IMR-90 (cell line): ENCODE data around the gene SF3A1. TPM values are rescaled to one million over a fixed set of nuclear protein-coding genes. Genes with fewer than 3 reads are reported as not detected.

Source experiments
- ATAC-seq: fragments of 200-7000 bp; cut with Tn5 transposase; 2 replicates; pipeline ENCODE4 v1.9.1; 2020; ENCODE audit warnings: low read depth, mild to moderate bottlenecking, moderate library complexity
- BruUV-seq: library from RNA; stranded (reverse); fragments of 400-500 nt; replicated peaks from 2 replicates; lab custom pipeline; 2021; lab: Mats Ljungman, UMichigan
- CTCF ChIA-PET: fragments of 300-600 bp; formaldehyde crosslinking; extraction: SDS; loops from one replicate; lab custom pipeline; 2021; ENCODE audit warnings: antibody characterized with exemption; lab: Yijun Ruan, JAX
- POLR2A ChIA-PET: fragments of 300-600 bp; sonication (Branson Sonifier 250); formaldehyde crosslinking; loops from one replicate; lab custom pipeline; 2022; ENCODE audit warnings: antibody characterized with exemption; ENCODE audit not compliant: unreplicated experiment; lab: Charles Lee
- DNase-seq: peaks from one replicate; pipeline ENCODE4 v3.0.0; 2013
- H2AFZ ChIP-seq: replicated peaks from 2 replicates; pipeline ENCODE3; 2013; ENCODE audit warnings: low read length, mild to moderate bottlenecking; ENCODE audit not compliant: poor library complexity
- H2AK5ac ChIP-seq: 2 replicates; pipeline ENCODE4 v1.6.1; 2013; ENCODE audit warnings: low read depth, low read length, inconsistent platforms
- H2AK9ac ChIP-seq: replicated peaks from 2 replicates; pipeline ENCODE3; 2013; ENCODE audit warnings: mild to moderate bottlenecking, low read depth, low read length, moderate library complexity; ENCODE audit not compliant: poor library complexity
- H2BK120ac ChIP-seq: 2 replicates; pipeline ENCODE4 v1.6.1; 2013; ENCODE audit warnings: low read depth, low read length, inconsistent platforms
- H2BK15ac ChIP-seq: 3 replicates; pipeline ENCODE4 v1.6.1; 2013; ENCODE audit warnings: low read depth, low read length, inconsistent platforms
- H2BK20ac ChIP-seq: 2 replicates; pipeline ENCODE4 v1.6.1; 2013; ENCODE audit warnings: low read depth, mild to moderate bottlenecking, inconsistent platforms, low read length, moderate library complexity
- H2BK5ac ChIP-seq: 2 replicates; pipeline ENCODE4 v1.6.1; 2013; ENCODE audit warnings: mild to moderate bottlenecking, low read depth, low read length, inconsistent platforms; ENCODE audit not compliant: poor library complexity, severe bottlenecking
- H3K14ac ChIP-seq: replicated peaks from 2 replicates; pipeline ENCODE4 v1.6.1; 2013; ENCODE audit warnings: low read depth, low read length, inconsistent platforms
- H3K18ac ChIP-seq: 2 replicates; pipeline ENCODE4 v1.6.1; 2013; ENCODE audit warnings: low read depth, low read length, control low read depth
- H3K23ac ChIP-seq: 2 replicates; pipeline ENCODE4 v1.6.1; 2013; ENCODE audit warnings: low read depth, low read length, inconsistent platforms
- H3K27ac ChIP-seq: 2 replicates; pipeline ENCODE4 v1.5.1; 2013; ENCODE audit warnings: mild to moderate bottlenecking, control low read depth, low read length; ENCODE audit not compliant: insufficient read depth
- H3K27me3 ChIP-seq: 2 replicates; pipeline ENCODE4 v1.6.1; 2013; ENCODE audit warnings: low read length; ENCODE audit not compliant: control insufficient read depth, insufficient read depth
- H3K36me3 ChIP-seq: 2 replicates; pipeline ENCODE4 v1.6.1; 2013; ENCODE audit warnings: low read length, mixed read lengths; ENCODE audit not compliant: control insufficient read depth, insufficient read depth
- H3K4ac ChIP-seq: 2 replicates; pipeline ENCODE4 v1.6.1; 2013; ENCODE audit warnings: low read depth, low read length, inconsistent platforms
- H3K4me1 ChIP-seq: 2 replicates; pipeline ENCODE4 v1.6.1; 2013; ENCODE audit warnings: low read length, mixed read lengths; ENCODE audit not compliant: control insufficient read depth, insufficient read depth
- H3K4me2 ChIP-seq: 2 replicates; pipeline ENCODE4 v1.6.1; 2013; ENCODE audit warnings: low read depth, mild to moderate bottlenecking, control low read depth, low read length, moderate library complexity
- H3K4me3 ChIP-seq: 2 replicates; pipeline ENCODE4 v1.5.1; 2013; ENCODE audit warnings: low read depth, mild to moderate bottlenecking, control low read depth, low read length, moderate library complexity; ENCODE audit not compliant: insufficient read depth
- H3K56ac ChIP-seq: 2 replicates; pipeline ENCODE4 v1.6.1; 2013; ENCODE audit warnings: low read length, inconsistent platforms; ENCODE audit not compliant: insufficient read depth; ENCODE audit errors: extremely low read depth
- H3K79me1 ChIP-seq, 2 experiments: 2 replicates each; pipeline ENCODE4 v1.6.1; 2013; ENCODE audit warnings: low read length in 2 of 2, inconsistent platforms in 1 of 2, low read depth in 1 of 2
- H3K9ac ChIP-seq: 2 replicates; pipeline ENCODE4 v1.6.1; 2013; ENCODE audit warnings: low read depth, low read length, control low read depth
- H3K9me1 ChIP-seq: 2 replicates; pipeline ENCODE4 v1.6.1; 2013; ENCODE audit warnings: low read length, inconsistent platforms; ENCODE audit not compliant: insufficient read depth
- H3K9me3 ChIP-seq: 2 replicates; pipeline ENCODE4 v1.6.1; 2013; ENCODE audit warnings: low read length; ENCODE audit not compliant: control insufficient read depth, insufficient read depth
- H4K20me1 ChIP-seq: 2 replicates; pipeline ENCODE4 v1.6.1; 2013; ENCODE audit warnings: low read length, inconsistent platforms; ENCODE audit not compliant: insufficient read depth
- H4K5ac ChIP-seq: 2 replicates; pipeline ENCODE4 v1.6.1; 2013; ENCODE audit warnings: mild to moderate bottlenecking, low read depth, low read length, control low read depth
- H4K8ac ChIP-seq, 2 experiments: 2 replicates each; pipeline ENCODE4 v1.6.1; 2013; ENCODE audit warnings: low read depth in 2 of 2, low read length in 2 of 2, control low read depth in 1 of 2, inconsistent platforms in 1 of 2
- H4K91ac ChIP-seq: 2 replicates; pipeline ENCODE4 v1.6.1; 2013; ENCODE audit warnings: low read depth, low read length, inconsistent platforms; ENCODE audit not compliant: insufficient read depth
- BHLHE40 ChIP-seq: fragments of 150-350 bp; IDR thresholded peaks from 2 replicates; pipeline ENCODE4 v1.6.1; 2016; ENCODE audit warnings: mild to moderate bottlenecking, low read depth, low read length
- CEBPB ChIP-seq: IDR thresholded peaks from 2 replicates; pipeline ENCODE4 v1.6.1; 2012; ENCODE audit warnings: low read depth, low read length, improper control_type of control experiment
- CHD1 ChIP-seq: IDR thresholded peaks from 2 replicates; pipeline ENCODE4 v1.6.1; 2012; ENCODE audit warnings: low read depth, low read length, improper control_type of control experiment
- ELK1 ChIP-seq: fragments of 150-350 bp; IDR thresholded peaks from 2 replicates; pipeline ENCODE4 v1.6.1; 2016; ENCODE audit warnings: low read depth, mild to moderate bottlenecking, low read length, moderate library complexity, borderline replicate concordance
- FOS ChIP-seq: fragments of 150-350 bp; IDR thresholded peaks from 2 replicates; pipeline ENCODE4 v1.6.1; 2016; ENCODE audit warnings: low read depth, low read length
- MAZ ChIP-seq: IDR thresholded peaks from 2 replicates; pipeline ENCODE4 v1.6.1; 2012; ENCODE audit warnings: low read depth, mild to moderate bottlenecking, low read length, improper control_type of control experiment, moderate library complexity, borderline replicate concordance
- MXI1 ChIP-seq: IDR thresholded peaks from 2 replicates; pipeline ENCODE4 v1.6.1; 2012; ENCODE audit warnings: low read depth, mild to moderate bottlenecking, low read length, moderate library complexity, borderline replicate concordance
- NFE2L2 ChIP-seq: fragments of 150-350 bp; IDR thresholded peaks from 2 replicates; pipeline ENCODE4 v1.6.1; 2016; ENCODE audit warnings: low read depth, mild to moderate bottlenecking, low read length
- POLR2A ChIP-seq: IDR thresholded peaks from 2 replicates; pipeline ENCODE4 v1.6.1; 2012; ENCODE audit warnings: mild to moderate bottlenecking, low read depth, low read length
- RAD21 ChIP-seq: IDR thresholded peaks from 2 replicates; pipeline ENCODE4 v1.6.1; 2012; ENCODE audit warnings: low read length, improper control_type of control experiment
- RCOR1 ChIP-seq: IDR thresholded peaks from 2 replicates; pipeline ENCODE4 v1.6.1; 2012; ENCODE audit warnings: mild to moderate bottlenecking, low read length, improper control_type of control experiment; ENCODE audit not compliant: insufficient replicate concordance
- RFX5 ChIP-seq: IDR thresholded peaks from 2 replicates; pipeline ENCODE4 v1.8.0; 2012; ENCODE audit warnings: low read depth, mild to moderate bottlenecking, low read length, moderate library complexity
- SMC3 ChIP-seq: fragments of 150-350 bp; IDR thresholded peaks from 2 replicates; pipeline ENCODE4 v1.6.1; 2016; ENCODE audit warnings: low read depth, mild to moderate bottlenecking, antibody characterized with exemption, low read length, moderate library complexity
- WGBS, 2 experiments: methylation state at CpG; one replicate each; pipeline versions ENCODE4 v1.1.5 to v1.1.7; 2013; ENCODE audit warnings: missing lambda C conversion rate in 2 of 2; ENCODE audit not compliant: insufficient read length in 1 of 2; ENCODE audit errors: extremely low coverage in 2 of 2; 5-methylcytosine and 5-hydroxymethylcytosine counted together
- dilution Hi-C: fragments of 300-500 bp; cut with HindIII; formaldehyde crosslinking; loops from one replicate; pipeline ENCODE4 v1.14.3; 2018; ENCODE audit warnings: low sequenced_read_pairs; ENCODE audit not compliant: unreplicated experiment
- in situ Hi-C: fragments of 300-500 bp; cut with MboI; formaldehyde crosslinking; loops from 3 replicates; pipeline ENCODE4 v1.14.3; 2019; ENCODE audit warnings: low sequenced_read_pairs, inconsistent platforms, mixed read lengths
- intact Hi-C: fragments of 100-400 bp; cut with micrococcal nuclease; formaldehyde crosslinking; loops from 2 replicates; pipeline ENCODE4 v1.10.0; 2022
- polyA plus RNA-seq, 3 experiments: library from polyadenylated mRNA; depleted of rRNA; stranded (reverse); fragments of >200 nt; gene quantifications; 2 replicates each; pipeline ENCODE4 v1.2.3, GENCODE V29; 2012; ENCODE audit warnings: low replicate concordance in 1 of 3
- total RNA-seq: library from RNA; depleted of rRNA; stranded (reverse); fragments of >200 nt; gene quantifications from 2 replicates; pipeline ENCODE4 v1.2.3, GENCODE V29; 2012

The SF3A1 gene
- total and polyA plus RNA-seq, 2 of the 4 experiments (the other 2 are of a cell fraction), result 36.9 to 67.2 TPM

GRCh38 chr22:30405731-30406130 is 49.0 kb upstream of the SF3A1 start:
- Histone ChIP-seq H3K56ac (no peak overlapping the region), H3K9me3 (no peaks in the 10 kb centered on the region), H3K4me2 (no peak overlapping the region), H2BK15ac (no peak overlapping the region), H3K23ac (no peak overlapping the region), H3K9me1 (0 out of 2 replicates have a peak, but pooled peaks cover 5% of the 10 kb centered on the region), H2AFZ (no peak overlapping the region), H2AK9ac (no peak overlapping the region), H3K4me1 (peaks cover 5% of the 10 kb centered on the region), H3K79me1 (peaks cover 23 to 37% of the 10 kb centered on the region in 2 experiments), H3K27me3 (no peaks in the 10 kb centered on the region), H3K4me3 (no peak overlapping the region), H2BK20ac (no peak overlapping the region), H3K27ac (no peak overlapping the region), H4K20me1 (peaks cover 5% of the 10 kb centered on the region; the same call in 1 of the 2 replicates), H2AK5ac (no peak overlapping the region), H3K4ac (no peak overlapping the region), H2BK120ac (no peak overlapping the region), H4K8ac (no peak overlapping the region), H2BK5ac (no peak overlapping the region), H3K36me3 (peaks cover 31% of the 10 kb centered on the region), H3K18ac (no peak overlapping the region), H3K9ac (no peak overlapping the region), H4K5ac (no peak overlapping the region), H4K91ac (no peak overlapping the region), H3K14ac (no peak overlapping the region)
- no peak for TF ChIP-seq MXI1
- no peak for TF ChIP-seq BHLHE40
- no peak for TF ChIP-seq ELK1
- no peak for TF ChIP-seq CHD1
- TF ChIP-seq RFX5, result no peak
- no peak for TF ChIP-seq POLR2A
- no peak for TF ChIP-seq SMC3
- TF ChIP-seq RCOR1, result no peak
- TF ChIP-seq CEBPB, result no peak
- no peak for TF ChIP-seq FOS
- no peak for TF ChIP-seq RAD21
- no peak for TF ChIP-seq NFE2L2
- TF ChIP-seq MAZ, result no peak
- in situ Hi-C loops, result no loop called here
- ATAC-seq (no peak), DNase-seq (no peak)
- BruUV-seq, result no TSS peak
- 86% methylated on average over 1 of the region's 4 CpGs; no CpG with 5 or more reads in 1 of the 2 experiments for WGBS, 2 experiments
- ChIA-PET CTCF (no interaction called here), POLR2A (interaction anchor here (1.5 kb wide), 1 partner anchor 17 kb away, joined by 4 read pairs; no protein-coding TSS in a partner anchor)
- dilution Hi-C loops, result no loop called here
- intact Hi-C loops, result no loop called here
